Transverse colon (tissue), 3 donors: Measurements from ENCODE around the gene SLC10A1.

Experiments
- CTCF ChIP-seq, 5 experiments: fragments of 200-600 bp in 3 of 5; fragments of 450-650 bp in 2 of 5; sonication (generic) in 3 of 5; IDR thresholded peaks; 1 replicate in 2 of 5; 2 replicates in 3 of 5; pipeline ENCODE4 v1.5.1; 2016 to 2017; ENCODE audit warnings: antibody characterized with exemption in 5 of 5, inconsistent platforms in 3 of 5, mild to moderate bottlenecking in 2 of 5, moderate library complexity in 1 of 5
- POLR2A ChIP-seq: fragments of 450-650 bp; IDR thresholded peaks from one replicate; pipeline ENCODE4 v1.6.1; 2016; ENCODE audit warnings: antibody characterized with exemption, mild to moderate bottlenecking, moderate library complexity

GRCh38 chr14:69727860-69728259, 69.2 kb downstream of the SLC10A1 start:
- TF ChIP-seq POLR2A: no peak
- TF ChIP-seq CTCF (IDR thresholded peaks at IDR 0.05): no peak
